ENCODE results near the gene ATIC.

ATIC gene

GRCh38 chr2:215361876-215362561 lies 50.2 kb downstream of the ATIC start:
- DNase-seq: no peak

GRCh38 chr2:215362562-215362904 lies 50.7 kb downstream of the ATIC start:
- DNase-seq: no peak

- no peak for DNase-seq
Observed at GRCh38 chr2:215363039-215363438, 51.2 kb downstream of the ATIC start.

GRCh38 chr2:215363461-215364156 lies 51.8 kb downstream of the ATIC start:
- no peak for DNase-seq

DNA sequence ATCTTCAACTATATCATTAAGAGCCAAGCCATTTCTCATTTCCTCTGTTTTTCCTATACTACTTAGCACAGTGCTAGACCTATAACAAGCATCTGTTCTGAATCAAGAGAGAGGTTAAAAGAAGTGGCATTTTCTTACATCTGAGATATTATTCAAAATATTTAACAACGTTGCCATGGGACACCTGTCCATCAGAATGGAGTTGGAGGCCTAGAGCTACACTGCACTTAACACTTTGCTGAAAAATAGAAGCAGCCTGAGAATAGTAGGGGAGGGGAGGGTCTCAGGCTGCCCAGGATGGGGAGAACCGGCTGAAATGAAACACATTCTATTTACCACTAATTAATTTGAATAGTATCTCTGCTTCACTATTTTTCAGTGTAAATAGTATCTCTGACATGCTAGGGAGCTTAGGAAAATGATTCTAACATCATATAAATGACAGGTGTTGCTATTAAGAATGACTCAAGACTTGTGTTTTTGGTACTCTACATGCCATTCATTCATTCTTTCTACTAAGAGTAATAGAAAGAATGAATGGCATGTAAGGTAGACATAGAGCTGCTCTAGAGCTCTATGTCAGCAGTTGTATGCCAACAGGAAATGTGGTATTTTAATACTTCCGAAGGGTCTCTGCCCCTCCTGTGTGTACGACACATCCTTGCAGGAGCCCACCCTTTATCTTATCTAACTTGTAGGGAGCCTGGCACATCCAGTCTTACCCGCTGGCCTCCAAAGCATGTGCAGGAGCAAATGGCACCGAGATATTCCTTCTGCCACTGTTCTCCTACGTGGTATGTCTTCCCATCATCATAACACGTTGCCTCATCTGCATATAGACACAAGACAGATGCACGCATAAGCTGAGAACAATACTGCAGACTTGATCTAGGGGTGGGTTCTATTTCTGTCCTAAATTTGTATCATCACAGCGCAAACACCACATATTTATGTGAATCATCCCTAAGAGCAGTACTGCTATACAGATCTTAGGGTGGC lies 52.6 kb downstream of the ATIC start:
- DNase-seq: no peak

- DNase-seq: no peak
Observed at GRCh38 chr2:215365184-215365658, 53.4 kb downstream of the ATIC start.

DNA sequence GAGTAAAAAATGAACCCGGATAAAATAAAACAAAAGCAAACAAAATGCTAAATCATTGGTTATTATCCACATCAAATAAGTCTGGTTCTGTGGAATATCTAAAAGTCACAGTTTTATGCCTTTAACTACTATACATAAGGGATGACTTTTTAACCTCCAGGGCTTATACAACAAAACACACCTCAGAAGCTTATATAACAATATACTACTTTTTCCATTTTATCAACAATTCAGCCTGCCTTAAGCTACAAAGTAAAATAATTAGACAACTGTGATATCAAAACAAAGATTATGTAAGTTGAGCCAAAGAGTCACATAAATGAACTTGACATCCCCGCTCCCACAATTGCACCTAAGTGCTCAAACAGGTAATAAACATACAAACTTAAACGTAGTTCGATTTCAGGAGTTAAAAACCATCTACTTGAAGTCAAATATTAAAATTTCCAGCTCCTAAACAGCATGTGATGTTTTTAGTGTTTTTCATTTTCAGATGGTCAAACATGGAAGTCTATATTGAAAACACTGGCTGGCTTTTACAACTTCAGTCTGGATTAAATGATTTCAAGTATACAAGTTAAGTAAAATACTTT lies 54.7 kb downstream of the ATIC start:
- no peak for DNase-seq

DNA sequence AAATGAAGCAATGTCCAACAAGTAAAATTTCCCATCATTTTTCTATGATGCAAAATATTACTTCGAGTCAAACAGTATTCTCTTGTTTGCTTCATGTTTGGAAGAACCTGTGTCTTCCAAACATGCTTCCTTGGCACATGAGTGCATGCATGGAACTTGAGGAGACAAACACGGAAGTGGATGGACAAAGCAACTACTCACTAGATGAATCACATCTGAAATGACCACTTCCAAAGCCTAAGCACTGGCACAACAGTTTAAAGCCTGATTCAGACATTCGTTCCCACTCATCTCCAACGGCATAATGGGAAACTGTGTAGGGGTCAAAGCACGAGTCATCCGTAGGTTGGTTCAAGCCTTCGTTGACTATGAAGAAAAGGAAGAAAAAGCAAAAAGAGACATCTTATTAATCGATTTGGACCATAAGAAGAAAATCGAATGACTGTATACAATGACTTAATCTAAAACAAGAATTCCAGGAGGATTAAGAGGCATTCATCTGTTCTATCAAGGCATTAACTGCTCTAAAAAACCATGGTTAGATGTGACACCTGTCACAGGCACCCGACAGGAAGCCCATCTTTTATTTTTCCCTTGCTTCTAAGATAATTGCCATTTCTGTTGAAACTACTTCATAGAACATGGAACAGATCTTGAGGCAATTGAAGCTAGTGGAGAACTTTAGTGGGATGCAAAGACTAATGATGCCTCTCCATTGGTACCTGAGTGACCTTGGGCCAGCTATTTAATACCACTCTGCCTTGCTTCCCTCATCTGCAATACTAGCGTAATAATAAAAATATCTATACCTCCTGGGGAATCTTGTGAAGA lies 56.0 kb downstream of the ATIC start:
- no peak for DNase-seq

DNA sequence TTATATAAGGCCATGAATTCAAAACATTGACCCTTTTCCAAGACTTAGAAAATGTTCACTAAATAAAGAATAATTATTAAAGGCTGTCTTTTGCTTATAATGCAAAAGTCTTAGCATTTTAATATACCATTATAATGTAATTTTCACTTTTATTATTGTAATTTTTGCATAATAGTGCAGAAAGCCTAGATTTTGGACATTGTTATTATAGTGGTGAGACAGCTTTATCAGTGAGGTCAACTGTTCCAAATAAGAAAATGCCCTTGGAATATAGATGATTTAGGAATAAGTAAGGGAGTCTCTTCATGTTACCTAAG lies 56.6 kb downstream of the ATIC start:
- no peak for DNase-seq

- peak; percentile 70 for DNase-seq
Observed at GRCh38 chr2:215369181-215369760, 57.4 kb downstream of the ATIC start.

- DNase-seq: peak; percentile 44
Observed at GRCh38 chr2:215370112-215370965, 58.5 kb downstream of the ATIC start.

- DNase-seq: no peak
Observed at GRCh38 chr2:215371915-215372897, 60.3 kb downstream of the ATIC start.

DNA sequence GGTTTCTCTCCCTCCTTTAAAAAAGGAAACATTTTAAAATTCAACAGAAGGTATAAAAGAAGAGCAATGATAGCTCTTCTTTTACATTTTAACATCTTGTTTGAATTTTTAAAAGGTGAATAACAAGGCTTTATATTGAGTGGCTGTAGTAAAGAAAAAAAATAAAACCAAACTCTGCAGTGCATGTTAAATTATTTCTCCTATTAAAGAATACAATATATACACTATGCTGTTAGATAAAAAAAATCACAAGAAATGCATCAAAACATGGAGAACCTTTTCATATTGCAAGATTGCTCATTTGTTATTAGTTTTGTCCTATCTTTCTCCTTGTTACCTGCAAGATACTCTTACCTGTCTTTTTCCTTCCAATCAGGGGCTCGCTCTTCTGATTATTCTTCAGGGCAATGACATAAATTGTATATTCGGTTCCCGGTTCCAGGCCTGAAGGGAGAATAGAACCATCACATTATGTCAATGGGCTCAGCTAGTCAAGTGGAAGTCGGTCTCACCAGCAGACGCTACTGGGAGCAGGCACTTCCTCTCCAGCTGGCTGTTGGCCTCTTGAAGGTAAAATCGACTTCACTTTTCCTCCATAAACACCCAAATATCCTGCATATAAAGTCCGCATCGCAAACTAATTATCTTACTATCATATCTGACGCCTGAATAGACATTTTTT lies 61.2 kb downstream of the ATIC start:
- no peak for DNase-seq

DNA sequence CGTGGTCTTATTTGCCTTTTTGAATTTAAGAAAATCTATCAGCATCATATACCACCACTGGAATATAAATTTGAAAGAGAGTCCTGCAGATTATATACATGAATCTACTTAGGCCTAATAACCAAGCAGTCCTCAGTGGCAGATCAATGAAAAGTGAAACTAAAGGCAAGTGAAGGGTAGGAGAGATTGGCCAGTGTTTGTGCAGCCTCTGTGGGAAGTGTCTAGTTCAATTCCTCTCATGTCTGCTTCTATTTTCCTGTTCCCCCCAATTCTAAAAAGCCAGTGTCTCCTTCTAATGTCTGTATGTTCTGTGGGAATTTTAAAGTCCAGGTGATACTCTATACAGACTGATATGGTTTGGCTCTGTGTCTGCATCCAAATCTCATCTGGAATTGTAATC lies 62.1 kb downstream of the ATIC start:
- no peak for DNase-seq

DNA sequence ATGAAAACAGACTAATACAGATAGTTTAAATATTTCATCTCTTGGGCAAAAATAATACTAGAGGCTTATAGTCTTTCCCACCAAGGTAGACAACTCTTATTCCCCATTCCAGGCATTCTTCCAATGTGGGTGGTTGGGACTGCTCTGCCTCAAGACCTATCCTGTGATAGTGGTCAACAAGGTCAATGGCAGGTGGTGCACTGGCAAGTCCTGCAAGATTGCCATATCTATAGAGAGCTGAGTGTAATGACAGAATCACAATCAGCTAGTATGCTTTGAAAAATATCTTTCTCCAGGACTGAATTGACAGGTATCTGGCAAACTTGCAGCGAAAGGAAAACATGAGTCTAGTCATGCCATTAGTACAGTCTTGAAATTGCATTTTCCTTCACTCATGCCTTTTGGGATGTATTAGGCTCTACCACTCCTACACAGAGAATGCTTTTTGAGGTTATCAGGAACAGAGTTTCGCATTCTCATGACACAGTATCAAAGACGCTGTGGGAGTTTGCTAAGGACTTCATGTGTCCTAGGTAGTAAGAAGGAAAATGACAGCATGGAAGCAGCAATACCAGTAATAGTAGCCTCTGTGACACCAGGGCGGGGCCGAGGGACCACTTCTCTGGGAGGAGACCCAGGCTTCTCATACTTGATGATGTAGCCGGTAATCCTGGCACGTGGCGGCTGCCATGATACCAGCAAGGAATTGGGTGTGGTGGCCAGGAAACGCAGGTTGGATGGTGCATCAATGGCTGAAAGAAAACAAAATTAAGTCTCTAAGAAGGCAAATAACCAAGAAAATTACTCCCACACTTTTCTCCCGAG lies 63.0 kb downstream of the ATIC start:
- no peak for DNase-seq

DNA sequence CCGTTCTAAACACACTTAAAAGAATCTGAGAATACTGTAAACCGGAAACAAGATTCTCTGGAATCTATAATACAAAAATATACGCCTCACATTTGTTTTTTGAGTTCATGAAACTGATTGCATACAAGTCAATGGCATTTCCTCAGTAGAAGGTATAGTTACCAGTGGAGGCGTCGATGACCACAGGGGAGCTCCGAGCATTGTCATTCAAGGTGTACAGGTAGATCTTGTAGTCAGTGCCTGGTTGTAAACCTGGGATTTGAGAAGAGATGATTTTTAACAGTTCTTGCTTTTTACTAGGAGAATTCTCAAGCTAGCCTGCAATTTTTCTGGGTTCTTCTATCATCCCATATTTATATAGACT lies 63.6 kb downstream of the ATIC start:
- DNase-seq: no peak

DNA sequence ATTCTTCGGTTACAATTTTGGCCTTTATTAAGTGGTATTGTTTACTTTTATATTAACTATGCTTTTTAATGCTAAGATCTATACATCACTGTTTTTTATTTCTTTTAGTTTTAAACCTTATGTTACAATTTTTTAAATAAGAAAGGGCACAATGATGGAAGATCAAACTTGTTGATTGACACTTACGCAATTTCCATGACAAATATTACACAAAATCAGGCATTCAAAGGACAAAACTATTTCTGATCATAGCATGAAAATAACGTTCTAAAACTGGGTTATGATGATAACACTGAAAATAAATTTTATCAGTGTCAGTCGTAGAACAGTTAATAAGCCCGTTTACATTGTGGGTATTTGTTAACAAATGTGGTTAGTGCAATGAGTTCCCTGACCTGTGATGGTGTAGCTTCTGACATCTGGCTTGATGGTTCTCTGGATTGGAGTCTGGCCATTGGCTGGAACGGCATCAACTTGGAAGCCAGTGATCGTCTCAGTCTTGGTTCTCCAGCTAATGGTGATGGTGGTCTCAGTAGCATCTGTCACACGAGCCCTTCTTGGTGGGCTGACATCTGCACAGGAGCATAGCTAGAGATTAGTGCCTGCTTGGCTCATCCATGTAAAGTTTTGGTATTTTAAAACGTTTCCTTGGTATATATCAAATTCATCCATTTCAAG lies 64.4 kb downstream of the ATIC start:
- DNase-seq: no peak

DNA sequence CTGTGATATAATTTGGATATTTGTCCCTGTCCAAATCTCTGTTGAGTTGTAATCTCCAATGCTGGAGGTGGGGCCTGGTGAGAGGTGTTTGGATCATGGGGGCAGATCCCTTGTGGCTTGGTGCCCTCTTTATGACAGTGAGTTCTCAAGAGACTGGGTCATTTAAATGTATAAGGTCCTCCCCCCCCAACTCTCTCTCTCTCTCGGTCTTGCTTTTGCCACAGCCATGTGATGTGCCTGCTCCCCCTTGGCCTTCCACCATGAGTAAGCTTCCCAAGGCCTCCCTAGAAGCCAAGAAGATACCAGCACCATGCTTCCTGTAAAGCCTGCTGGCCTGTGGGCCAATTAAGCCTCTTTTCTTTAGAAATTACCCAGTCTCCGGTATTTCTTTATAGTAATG lies 65.4 kb downstream of the ATIC start:
- DNase-seq: no peak
